Ectodermal cell (in vitro differentiated cells): ENCODE results near the gene ZNF467.

Source experiments
- H3K27ac ChIP-seq: 2 replicates; pipeline ENCODE4 v1.7.0; 2013; ENCODE audit warnings: mild to moderate bottlenecking, low read depth, low read length; ENCODE audit not compliant: insufficient read depth, poor library complexity, severe bottlenecking
- H3K27me3 ChIP-seq: 2 replicates; pipeline ENCODE4 v1.7.0; 2013; ENCODE audit warnings: mild to moderate bottlenecking, low read length; ENCODE audit not compliant: insufficient read depth, control insufficient read depth, poor library complexity, severe bottlenecking
- H3K36me3 ChIP-seq: one replicate; pipeline ENCODE4 v1.7.0; 2013; ENCODE audit warnings: low read length; ENCODE audit not compliant: control insufficient read depth, insufficient read depth
- H3K4me1 ChIP-seq: one replicate; pipeline ENCODE4 v1.7.0; 2013; ENCODE audit warnings: low read length; ENCODE audit not compliant: control insufficient read depth, insufficient read depth
- H3K4me3 ChIP-seq: 2 replicates; pipeline ENCODE4 v1.7.0; 2013; ENCODE audit warnings: low read depth, low read length, control low read depth; ENCODE audit not compliant: insufficient read depth
- H3K9me3 ChIP-seq: 2 replicates; pipeline ENCODE4 v1.7.0; 2013; ENCODE audit warnings: mild to moderate bottlenecking, low read length, moderate library complexity; ENCODE audit not compliant: control insufficient read depth
- WGBS, 2 experiments: methylation state at CpG; one replicate each; pipeline ENCODE4 v1.1.7; 2013; ENCODE audit warnings: missing lambda C conversion rate in 2 of 2; 5-methylcytosine and 5-hydroxymethylcytosine counted together

ZNF467 gene

DNA sequence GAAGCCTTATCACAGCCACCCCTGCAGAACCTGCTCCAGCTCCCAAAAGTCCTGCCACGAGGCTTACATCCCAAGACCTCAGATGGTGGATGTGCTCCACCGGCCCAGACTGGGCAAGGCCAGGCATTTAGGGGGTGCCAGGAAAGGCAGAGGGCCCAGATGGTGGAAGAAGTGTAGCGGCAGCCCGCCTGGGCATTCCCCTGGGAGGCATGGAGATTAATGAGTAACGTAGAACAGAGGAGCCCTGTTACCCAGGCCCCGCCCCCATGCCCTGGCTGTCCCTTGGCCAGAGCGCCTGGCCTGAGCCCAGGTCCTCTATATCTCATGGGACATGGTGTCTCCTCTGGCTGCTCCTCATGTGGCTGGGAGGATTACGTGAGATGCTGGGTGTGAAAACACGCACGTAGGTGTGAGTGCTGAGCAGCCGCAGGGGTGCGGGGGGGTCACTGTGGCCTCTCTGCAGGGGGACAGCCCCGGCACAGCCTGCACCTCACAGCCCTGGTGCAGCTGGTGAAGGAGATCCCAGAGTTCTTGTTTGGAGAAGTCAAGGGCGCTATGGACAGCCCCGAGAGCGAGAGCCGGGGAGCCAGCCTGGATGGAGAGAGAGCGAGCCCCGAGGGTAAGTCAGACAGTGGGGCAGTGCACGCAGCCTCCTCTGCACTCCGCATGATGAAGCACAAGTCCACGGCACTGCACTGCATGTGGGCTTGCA lies 52.9 kb downstream of the ZNF467 start:
- Histone ChIP-seq H3K27ac (no peak overlapping the region), H3K4me1 (peaks cover 11% of the 10 kb centered on the region), H3K4me3 (no peak overlapping the region), H3K9me3 (no peaks in the 10 kb centered on the region), H3K27me3 (no peaks in the 10 kb centered on the region), H3K36me3 (peaks cover 19% of the 10 kb centered on the region)
- 94% methylated on average over 22 of the region's 22 CpGs for WGBS, 2 experiments

DNA sequence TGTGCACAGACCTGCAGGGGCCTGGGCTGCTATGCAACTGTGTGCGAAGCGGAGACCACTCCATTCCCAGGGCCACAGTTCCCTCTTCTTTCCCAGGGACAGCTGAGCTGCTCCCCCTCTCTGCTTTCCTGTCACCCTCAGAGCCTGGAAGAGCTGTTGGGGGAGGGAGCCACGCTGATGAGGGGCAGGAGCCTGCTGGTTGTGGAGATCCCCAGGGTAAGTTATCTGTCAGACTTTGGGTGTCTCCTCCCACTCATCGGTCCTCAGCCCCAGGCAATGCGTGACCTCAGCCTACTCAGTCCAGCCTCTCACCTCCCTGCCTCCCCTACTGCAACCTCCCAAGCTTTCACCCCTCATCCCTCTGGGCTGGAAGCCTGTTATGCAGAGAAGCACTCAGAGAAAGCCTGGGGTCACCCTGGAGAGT lies 53.5 kb downstream of the ZNF467 start:
- H3K27me3 ChIP-seq, result no peaks in the 10 kb centered on the region
- no peaks in the 10 kb centered on the region for H3K9me3 ChIP-seq
- 93% methylated on average over 5 of the region's 5 CpGs for WGBS, 2 experiments
- no peak overlapping the region for H3K4me3 ChIP-seq
- H3K27ac ChIP-seq, result no peak overlapping the region
- peaks cover 13% of the 10 kb centered on the region for H3K36me3 ChIP-seq
- H3K4me1 ChIP-seq, result peaks cover 12% of the 10 kb centered on the region

DNA sequence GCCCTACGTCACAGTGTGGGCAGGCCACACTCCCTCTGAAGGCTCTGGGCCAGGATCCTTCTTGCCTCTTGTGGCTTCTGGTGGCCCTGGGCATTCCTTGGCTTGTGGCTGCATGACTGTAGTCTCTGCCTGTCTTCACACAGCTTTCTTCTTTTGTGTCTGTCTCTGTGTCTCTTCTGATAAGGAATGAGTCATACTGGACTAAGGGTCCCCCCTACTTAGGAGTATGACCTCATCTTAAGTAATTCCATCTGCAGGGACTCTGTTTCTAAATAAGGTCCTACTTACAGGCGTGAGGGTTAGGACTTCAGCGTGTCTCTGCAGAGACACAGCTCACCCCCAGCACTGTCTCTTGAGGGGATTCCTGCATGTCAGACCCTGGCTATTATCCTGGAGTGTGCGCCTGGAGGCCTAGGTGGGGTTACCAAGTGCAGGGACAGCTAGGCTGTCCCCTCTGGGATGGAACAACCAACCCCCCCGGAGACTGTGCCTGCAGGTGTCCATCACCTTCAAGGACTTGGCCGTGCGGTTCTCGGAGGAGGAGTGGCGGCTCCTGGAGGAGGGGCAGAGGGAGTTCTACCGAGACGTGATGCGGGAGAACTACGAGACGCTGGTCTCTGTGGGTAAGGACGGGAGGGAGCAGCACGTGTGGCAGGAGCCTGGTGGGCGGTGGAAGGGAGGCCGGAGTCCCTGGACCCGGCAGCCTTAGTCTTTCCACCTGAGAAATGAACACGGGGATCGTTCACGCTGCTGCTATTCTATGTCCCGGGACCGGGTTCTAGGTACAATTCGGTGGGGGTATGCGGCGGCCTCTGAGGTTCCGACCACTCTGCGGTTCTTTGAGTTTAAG lies 54.1 kb downstream of the ZNF467 start:
- no peaks in the 10 kb centered on the region for H3K27me3 ChIP-seq
- no peaks in the 10 kb centered on the region for H3K9me3 ChIP-seq
- H3K4me3 ChIP-seq, result no peak overlapping the region
- H3K27ac ChIP-seq, result no peak overlapping the region
- peaks cover 12% of the 10 kb centered on the region for H3K4me1 ChIP-seq
- WGBS, 2 experiments, result 92 to 93% methylated on average over 29 of the region's 29 CpGs
- H3K36me3 ChIP-seq, result peaks cover 11% of the 10 kb centered on the region

DNA sequence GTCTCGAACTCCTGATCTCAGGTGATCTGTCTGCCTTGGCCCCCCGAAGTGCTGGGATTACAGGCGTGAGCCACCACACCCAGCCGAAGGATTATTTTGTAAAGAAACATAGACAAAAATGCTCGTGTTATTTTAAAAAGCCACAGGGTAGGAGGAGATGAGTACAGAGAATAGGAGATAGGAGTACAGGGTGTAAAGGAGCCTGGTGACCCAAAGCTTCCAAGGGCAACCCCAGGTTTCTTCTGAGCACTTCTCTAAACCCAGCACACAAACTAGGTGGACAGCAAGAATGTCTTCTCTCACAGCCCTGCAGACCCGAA lies 54.7 kb downstream of the ZNF467 start:
- peaks cover 12% of the 10 kb centered on the region for H3K4me1 ChIP-seq
- no peak overlapping the region for H3K4me3 ChIP-seq
- H3K36me3 ChIP-seq, result peaks cover 11% of the 10 kb centered on the region
- H3K27ac ChIP-seq, result no peak overlapping the region
- WGBS, 2 experiments, result 96% methylated on average over 6 of the region's 6 CpGs
- peaks cover 5% of the 10 kb centered on the region for H3K27me3 ChIP-seq
- H3K9me3 ChIP-seq, result no peaks in the 10 kb centered on the region

DNA sequence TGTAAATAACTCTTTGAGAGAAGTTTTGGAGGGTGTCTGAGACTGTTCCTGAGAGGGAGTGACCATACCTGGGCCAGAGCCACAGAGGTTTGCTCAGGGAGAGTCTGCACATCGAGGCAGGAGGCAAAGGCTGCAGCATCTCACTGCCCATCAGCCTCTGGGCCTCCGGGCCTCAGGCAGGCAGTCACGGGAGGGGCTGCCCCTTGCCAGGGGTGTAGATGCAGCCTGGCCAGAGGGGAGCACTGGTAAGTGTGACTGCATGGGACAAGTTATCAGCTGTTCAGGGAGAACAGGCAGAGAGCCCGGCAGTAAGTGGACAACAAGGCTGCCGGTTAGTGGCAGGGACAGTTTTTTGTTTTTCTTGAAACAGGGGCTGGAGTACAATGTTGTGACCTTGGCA lies 55.9 kb downstream of the ZNF467 start:
- H3K27me3 ChIP-seq, result peaks cover 9% of the 10 kb centered on the region
- H3K27ac ChIP-seq, result no peak overlapping the region
- no peak overlapping the region for H3K4me3 ChIP-seq
- no peaks in the 10 kb centered on the region for H3K9me3 ChIP-seq
- peaks cover 3% of the 10 kb centered on the region for H3K36me3 ChIP-seq
- 94 to 96% methylated on average over 5 of the region's 5 CpGs for WGBS, 2 experiments
- peaks cover 12% of the 10 kb centered on the region for H3K4me1 ChIP-seq

DNA sequence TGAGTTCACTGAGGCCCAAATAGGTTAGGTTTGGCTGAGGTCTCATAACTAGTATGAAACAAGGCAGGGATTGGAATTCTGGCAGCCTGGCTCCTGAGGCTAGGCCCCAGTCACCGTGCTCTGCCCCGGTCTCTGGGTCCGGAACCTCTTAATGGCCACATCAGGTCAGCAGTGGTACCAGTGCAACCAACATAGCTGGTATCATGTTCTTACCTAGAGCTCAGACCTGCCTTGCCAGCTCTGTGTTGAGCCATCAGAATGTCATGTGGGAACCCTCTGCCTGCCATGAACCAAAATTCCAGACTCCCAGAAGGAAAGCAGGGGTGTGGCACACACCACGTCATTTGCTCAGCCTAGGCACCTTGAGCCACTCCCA lies 56.5 kb downstream of the ZNF467 start:
- H3K4me3 ChIP-seq, result no peak overlapping the region
- H3K36me3 ChIP-seq, result peaks cover 3% of the 10 kb centered on the region
- H3K27ac ChIP-seq, result no peak overlapping the region
- peaks cover 12% of the 10 kb centered on the region for H3K4me1 ChIP-seq
- WGBS, 2 experiments, result 92 to 95% methylated on average over 4 of the region's 4 CpGs
- peaks cover 9% of the 10 kb centered on the region for H3K27me3 ChIP-seq
- H3K9me3 ChIP-seq, result no peaks in the 10 kb centered on the region

DNA sequence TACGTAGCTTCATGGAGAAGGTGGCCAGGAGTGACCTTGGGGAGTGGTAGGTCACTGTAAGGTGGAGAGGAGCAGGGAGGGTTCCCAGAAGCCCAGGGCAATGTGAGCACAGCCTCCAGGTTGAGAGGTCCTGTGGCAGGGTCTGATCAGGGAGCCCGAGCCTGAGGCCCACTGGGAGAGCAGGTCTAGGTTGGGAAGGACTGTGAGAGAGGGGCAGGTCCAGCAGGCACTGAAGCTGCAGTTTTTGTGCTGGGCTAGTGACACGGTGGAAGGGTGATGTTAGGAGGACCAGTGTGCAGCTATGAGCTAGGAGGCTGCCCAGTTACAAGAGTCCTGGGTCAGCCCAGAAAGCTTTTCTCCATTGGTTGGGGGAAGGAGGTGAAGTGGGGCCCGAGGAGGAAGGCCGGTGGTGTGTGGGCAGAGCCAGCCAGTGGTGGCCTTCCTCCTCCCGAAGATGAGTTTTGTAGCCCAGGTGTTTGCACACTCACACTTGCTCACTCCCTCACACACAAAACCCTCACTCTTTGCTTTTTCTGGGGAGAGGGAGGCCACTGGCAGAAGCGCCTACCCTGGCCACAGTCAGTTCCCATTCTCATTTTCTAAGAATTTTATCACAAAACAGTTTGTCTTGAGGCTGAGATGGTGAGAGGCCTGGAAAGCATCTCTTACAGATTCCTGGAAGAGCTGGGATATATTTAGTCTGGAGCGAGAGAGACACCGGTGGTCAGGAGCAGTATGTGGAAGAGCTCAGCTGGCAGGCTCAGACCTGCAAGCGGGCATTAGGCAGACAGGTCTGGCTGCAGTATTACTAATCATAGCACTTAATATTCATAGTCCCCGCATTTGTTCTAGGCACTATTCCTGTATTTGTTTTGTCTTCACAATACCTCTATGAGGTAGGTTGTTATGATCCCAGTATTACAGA lies 57.1 kb downstream of the ZNF467 start:
- peaks cover 12% of the 10 kb centered on the region for H3K4me1 ChIP-seq
- H3K27ac ChIP-seq, result no peak overlapping the region
- H3K36me3 ChIP-seq, result peaks cover under 1% of the 10 kb centered on the region
- H3K9me3 ChIP-seq, result no peaks in the 10 kb centered on the region
- 91% methylated on average over 10 to 11 of the region's 11 CpGs for WGBS, 2 experiments
- peak overlapping the region; percentile 87 for H3K4me3 ChIP-seq
- H3K27me3 ChIP-seq, result peaks cover 9% of the 10 kb centered on the region

DNA sequence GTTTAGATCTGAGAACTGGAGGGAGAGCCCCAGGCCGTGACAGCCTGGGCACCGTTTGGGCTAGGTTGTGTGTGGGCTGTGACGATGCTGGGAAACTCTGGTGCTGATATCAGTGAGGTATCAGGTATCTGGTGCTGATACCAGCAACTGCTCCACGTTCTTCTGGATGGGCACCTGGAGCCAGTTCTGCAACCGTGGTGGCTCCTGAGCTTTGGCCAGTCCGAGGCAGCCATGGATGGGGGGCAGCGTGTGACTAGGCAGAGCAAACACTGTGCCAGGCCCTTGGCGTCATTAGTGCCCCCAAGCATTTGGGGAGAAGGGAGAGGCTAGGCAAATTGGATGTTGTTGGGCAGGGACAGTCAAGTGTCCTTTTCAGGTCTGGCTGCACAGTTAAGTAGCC lies 57.9 kb downstream of the ZNF467 start:
- WGBS, 2 experiments, result 53 to 55% methylated on average over 8 of the region's 8 CpGs
- H3K27me3 ChIP-seq, result peaks cover 9% of the 10 kb centered on the region
- peaks cover 12% of the 10 kb centered on the region for H3K4me1 ChIP-seq
- peak overlapping the region; percentile 87 for H3K4me3 ChIP-seq
- no peak overlapping the region for H3K27ac ChIP-seq
- H3K36me3 ChIP-seq, result no peaks in the 10 kb centered on the region
- H3K9me3 ChIP-seq, result no peaks in the 10 kb centered on the region

DNA sequence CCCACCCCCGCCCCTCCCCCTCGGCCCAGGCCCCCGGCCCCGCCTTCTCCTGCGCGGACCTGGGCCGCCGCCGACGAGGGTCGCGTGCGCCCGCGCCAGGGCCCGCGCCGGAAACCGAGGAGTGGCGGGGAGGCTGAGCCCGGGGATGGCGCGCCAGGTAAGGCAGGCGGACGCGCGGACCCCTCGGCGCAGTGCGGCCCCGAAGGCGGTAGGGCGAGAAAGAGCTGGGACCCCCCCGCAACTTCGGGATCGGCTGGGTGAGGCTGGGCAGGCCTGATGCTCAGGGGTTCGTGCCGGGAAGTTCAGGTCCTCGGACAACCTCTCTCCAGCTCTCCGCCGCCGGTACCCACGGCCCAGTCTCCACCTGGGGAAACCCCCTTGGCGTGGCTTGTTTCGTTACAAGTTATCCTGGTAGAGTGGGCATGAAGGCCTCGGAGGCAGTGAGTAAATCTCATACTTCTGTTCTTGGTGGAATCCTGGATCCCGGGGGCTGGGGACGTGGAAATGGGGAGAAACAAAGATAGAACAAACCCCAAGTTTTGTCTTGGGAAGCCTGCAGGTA lies 58.4 kb downstream of the ZNF467 start:
- no peaks in the 10 kb centered on the region for H3K36me3 ChIP-seq

More for the DNA sequence above, 58.4 kb downstream of the ZNF467 start:
- H3K9me3 ChIP-seq, result no peaks in the 10 kb centered on the region
- H3K27ac ChIP-seq, result no peak overlapping the region
- WGBS, 2 experiments, result 1% methylated on average over 48 of the region's 48 CpGs
- peaks cover 12% of the 10 kb centered on the region for H3K4me1 ChIP-seq
- H3K4me3 ChIP-seq, result peak overlapping the region; percentile 87
- H3K27me3 ChIP-seq, result peaks cover 9% of the 10 kb centered on the region
